Hepatocyte (in vitro differentiated cells): ENCODE data around the gene PRSS56. TPM values are rescaled to one million over a fixed set of nuclear protein-coding genes. Genes with fewer than 3 reads are reported as not detected.

Experiments used
- DNase-seq: peaks from one replicate; pipeline ENCODE4 v3.0.0-alpha.2; 2016; ENCODE audit warnings: low spot score
- H2AFZ ChIP-seq: fragments of 200-600 bp; sonication (generic); 2 replicates; pipeline ENCODE4 v1.6.0; 2016; ENCODE audit warnings: antibody characterized with exemption, mild to moderate bottlenecking
- H3K27ac ChIP-seq: fragments of 200-600 bp; sonication (generic); 2 replicates; pipeline ENCODE4 v1.5.1; 2016; ENCODE audit warnings: mild to moderate bottlenecking
- H3K27me3 ChIP-seq: fragments of 200-600 bp; sonication (generic); 2 replicates; pipeline ENCODE4 v1.6.1; 2016
- H3K36me3 ChIP-seq: fragments of 200-600 bp; sonication (generic); replicated peaks from 2 replicates; pipeline ENCODE4 v1.5.1; 2016; ENCODE audit warnings: low read depth; ENCODE audit not compliant: insufficient read depth
- H3K4me1 ChIP-seq: fragments of 200-600 bp; sonication (generic); 2 replicates; pipeline ENCODE4 v1.5.1; 2016; ENCODE audit warnings: mild to moderate bottlenecking, moderate library complexity; ENCODE audit not compliant: insufficient read depth
- H3K4me2 ChIP-seq: fragments of 200-600 bp; sonication (generic); 2 replicates; pipeline ENCODE4 v1.6.0; 2016
- H3K4me3 ChIP-seq: fragments of 200-600 bp; sonication (generic); 2 replicates; pipeline ENCODE4 v1.5.1; 2016; ENCODE audit warnings: mild to moderate bottlenecking
- H3K79me2 ChIP-seq: fragments of 200-600 bp; sonication (generic); 2 replicates; pipeline ENCODE4 v1.6.0; 2017; ENCODE audit warnings: mild to moderate bottlenecking
- H3K9me2 ChIP-seq: fragments of 200-600 bp; sonication (generic); replicated peaks from 2 replicates; pipeline ENCODE4 v1.6.0; 2017; ENCODE audit warnings: mild to moderate bottlenecking; ENCODE audit not compliant: insufficient read depth
- H3K9me3 ChIP-seq: fragments of 200-600 bp; sonication (generic); 2 replicates; pipeline ENCODE4 v1.5.1; 2016; ENCODE audit warnings: low read depth, mild to moderate bottlenecking
- H4K20me1 ChIP-seq: fragments of 200-600 bp; sonication (generic); 2 replicates; pipeline ENCODE4 v1.6.0; 2016; ENCODE audit warnings: mild to moderate bottlenecking; ENCODE audit not compliant: insufficient read depth, poor library complexity, severe bottlenecking
- EZH2 ChIP-seq: fragments of 200-600 bp; sonication (generic); IDR thresholded peaks from 2 replicates; pipeline ENCODE4 v1.6.1; 2016; ENCODE audit warnings: antibody characterized with exemption, mild to moderate bottlenecking, borderline replicate concordance
- EZH2phosphoT487 ChIP-seq: fragments of 200-600 bp; sonication (generic); IDR thresholded peaks from one replicate; pipeline ENCODE4 v1.6.1; 2018; ENCODE audit warnings: antibody characterized with exemption, mild to moderate bottlenecking, low read depth, moderate library complexity; ENCODE audit not compliant: unreplicated experiment, severe bottlenecking
- WGBS: methylation state at CpG from one replicate; pipeline ENCODE4 v1.1.6; 2016; ENCODE audit warnings: low lambda C conversion rate; ENCODE audit errors: missing lambda C conversion rate; 5-methylcytosine and 5-hydroxymethylcytosine counted together
- polyA plus RNA-seq: library from polyadenylated mRNA; unstranded; fragments of >200 nt; fragmentation: Nextera tagmentation; extraction: Ambion mirVana; gene quantifications from 2 replicates; pipeline ENCODE4 v1.2.1, GENCODE V29; 2016
- total RNA-seq: library from RNA; depleted of rRNA; stranded (reverse); fragments of >200 nt; gene quantifications from 2 replicates; pipeline ENCODE4 v1.2.3, GENCODE V29; 2014
- TF ChIP-seq, protein P1 (sequence below): fragments of 200-600 bp; sonication (generic); IDR thresholded peaks from 2 replicates; pipeline ENCODE4 v1.5.1; 2016; ENCODE audit warnings: antibody characterized with exemption, mild to moderate bottlenecking; ENCODE audit not compliant: poor library complexity

The PRSS56 gene
- total and polyA plus RNA-seq, 2 experiments from 2014 or later: not detected

- H3K36me3 ChIP-seq: no peaks in the 10 kb centered on the region
- H4K20me1 ChIP-seq: no peaks in the 10 kb centered on the region
- H3K27ac ChIP-seq: no peak overlapping the region
- WGBS: 65% methylated on average over 34 of the region's 46 CpGs
- no peaks in the 10 kb centered on the region for H3K79me2 ChIP-seq
- H3K4me2 ChIP-seq: peak overlapping the region; percentile 77
- H2AFZ ChIP-seq: no peak overlapping the region
- H3K27me3 ChIP-seq: peaks cover 40% of the 10 kb centered on the region
- H3K4me3 ChIP-seq: no peak overlapping the region
- TF ChIP-seq, protein P1, sequence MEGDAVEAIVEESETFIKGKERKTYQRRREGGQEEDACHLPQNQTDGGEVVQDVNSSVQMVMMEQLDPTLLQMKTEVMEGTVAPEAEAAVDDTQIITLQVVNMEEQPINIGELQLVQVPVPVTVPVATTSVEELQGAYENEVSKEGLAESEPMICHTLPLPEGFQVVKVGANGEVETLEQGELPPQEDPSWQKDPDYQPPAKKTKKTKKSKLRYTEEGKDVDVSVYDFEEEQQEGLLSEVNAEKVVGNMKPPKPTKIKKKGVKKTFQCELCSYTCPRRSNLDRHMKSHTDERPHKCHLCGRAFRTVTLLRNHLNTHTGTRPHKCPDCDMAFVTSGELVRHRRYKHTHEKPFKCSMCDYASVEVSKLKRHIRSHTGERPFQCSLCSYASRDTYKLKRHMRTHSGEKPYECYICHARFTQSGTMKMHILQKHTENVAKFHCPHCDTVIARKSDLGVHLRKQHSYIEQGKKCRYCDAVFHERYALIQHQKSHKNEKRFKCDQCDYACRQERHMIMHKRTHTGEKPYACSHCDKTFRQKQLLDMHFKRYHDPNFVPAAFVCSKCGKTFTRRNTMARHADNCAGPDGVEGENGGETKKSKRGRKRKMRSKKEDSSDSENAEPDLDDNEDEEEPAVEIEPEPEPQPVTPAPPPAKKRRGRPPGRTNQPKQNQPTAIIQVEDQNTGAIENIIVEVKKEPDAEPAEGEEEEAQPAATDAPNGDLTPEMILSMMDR: no peak
- TF ChIP-seq EZH2 (no peak), EZH2phosphoT487 (no peak)
- no peaks in the 10 kb centered on the region for H3K9me2 ChIP-seq
- DNase-seq: no peak
- H3K4me1 ChIP-seq: peaks cover 10% of the 10 kb centered on the region
- H3K9me3 ChIP-seq: no peaks in the 10 kb centered on the region
These were observed 2.6 kb downstream of the PRSS56 start for GRCh38 chr2:232522623-232523401.

- Histone ChIP-seq H4K20me1 (no peaks in the 10 kb centered on the region), H3K79me2 (no peaks in the 10 kb centered on the region), H3K27ac (no peak overlapping the region), H3K27me3 (peaks cover 40% of the 10 kb centered on the region), H2AFZ (no peak overlapping the region), H3K9me3 (no peaks in the 10 kb centered on the region), H3K4me2 (peak overlapping the region; percentile 90), H3K4me1 (peaks cover 10% of the 10 kb centered on the region), H3K36me3 (no peaks in the 10 kb centered on the region), H3K9me2 (no peaks in the 10 kb centered on the region), H3K4me3 (no peak overlapping the region)
- TF ChIP-seq EZH2 (no peak), EZH2phosphoT487 (no peak)
- TF ChIP-seq, protein P1: no peak
- DNase-seq: no peak
- 35% methylated on average over 12 of the region's 16 CpGs for WGBS
These were observed 3.2 kb downstream of the PRSS56 start for GRCh38 chr2:232523402-232523681.

DNA sequence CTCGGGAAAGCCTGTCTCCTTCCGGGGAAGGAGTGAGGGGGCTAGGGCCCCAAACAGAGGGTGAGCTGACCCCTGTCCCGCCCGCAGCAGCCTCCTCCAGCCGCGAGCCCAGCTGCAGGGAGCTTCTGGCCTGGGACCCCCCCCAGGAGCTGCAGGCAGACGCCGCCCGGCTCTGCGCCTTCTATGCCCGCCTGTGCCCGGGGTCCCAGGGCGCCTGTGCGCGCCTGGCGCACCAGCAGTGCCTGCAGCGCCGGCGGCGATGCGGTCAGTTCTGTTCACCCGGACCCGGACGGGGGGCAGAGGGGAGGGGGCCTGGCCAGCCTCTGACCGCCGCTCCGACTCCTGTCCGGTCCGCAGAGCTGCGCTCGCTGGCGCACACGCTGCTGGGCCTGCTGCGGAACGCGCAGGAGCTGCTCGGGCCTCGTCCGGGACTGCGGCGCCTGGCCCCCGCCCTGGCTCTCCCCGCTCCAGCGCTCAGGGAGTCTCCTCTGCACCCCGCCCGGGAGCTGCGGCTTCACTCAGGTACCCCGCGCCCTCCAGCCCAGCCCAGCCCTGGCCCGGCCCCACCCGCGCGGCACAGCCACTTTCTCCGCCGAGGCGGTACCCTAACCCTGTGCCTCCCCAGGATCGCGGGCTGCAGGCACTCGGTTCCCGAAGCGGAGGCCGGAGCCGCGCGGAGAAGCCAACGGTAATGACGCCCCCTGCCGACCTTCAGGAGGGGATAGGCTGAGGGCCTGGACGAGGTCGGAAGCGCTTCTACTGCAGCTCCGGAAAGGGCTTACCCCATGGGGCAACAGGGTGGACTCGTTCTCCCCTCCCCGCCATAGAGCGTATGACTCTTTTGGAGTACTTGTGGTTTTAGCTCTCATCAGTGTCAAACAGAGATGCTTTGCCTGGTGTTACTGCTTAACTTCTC lies 3.8 kb downstream of the PRSS56 start:
- Histone ChIP-seq H3K4me3 (peak overlapping the region; percentile 20), H2AFZ (no peak overlapping the region), H3K4me2 (peak overlapping the region; percentile 90)

More for the DNA sequence above, 3.8 kb downstream of the PRSS56 start:
- TF ChIP-seq EZH2phosphoT487 (no peak), EZH2 (peak; percentile 76)
- TF ChIP-seq, protein P1: peak; percentile 41
- H3K9me2 ChIP-seq: no peaks in the 10 kb centered on the region
- peaks cover 40% of the 10 kb centered on the region for H3K27me3 ChIP-seq
- WGBS: 3% methylated on average over 36 of the region's 75 CpGs
- no peak overlapping the region for H3K27ac ChIP-seq
- H4K20me1 ChIP-seq: no peaks in the 10 kb centered on the region
- H3K79me2 ChIP-seq: no peaks in the 10 kb centered on the region
- peaks cover 10% of the 10 kb centered on the region for H3K4me1 ChIP-seq
- no peaks in the 10 kb centered on the region for H3K36me3 ChIP-seq
- H3K9me3 ChIP-seq: no peaks in the 10 kb centered on the region
- peak; percentile 71 for DNase-seq
